ENCODE data around the gene SIRT4.

Gene SIRT4

DNA sequence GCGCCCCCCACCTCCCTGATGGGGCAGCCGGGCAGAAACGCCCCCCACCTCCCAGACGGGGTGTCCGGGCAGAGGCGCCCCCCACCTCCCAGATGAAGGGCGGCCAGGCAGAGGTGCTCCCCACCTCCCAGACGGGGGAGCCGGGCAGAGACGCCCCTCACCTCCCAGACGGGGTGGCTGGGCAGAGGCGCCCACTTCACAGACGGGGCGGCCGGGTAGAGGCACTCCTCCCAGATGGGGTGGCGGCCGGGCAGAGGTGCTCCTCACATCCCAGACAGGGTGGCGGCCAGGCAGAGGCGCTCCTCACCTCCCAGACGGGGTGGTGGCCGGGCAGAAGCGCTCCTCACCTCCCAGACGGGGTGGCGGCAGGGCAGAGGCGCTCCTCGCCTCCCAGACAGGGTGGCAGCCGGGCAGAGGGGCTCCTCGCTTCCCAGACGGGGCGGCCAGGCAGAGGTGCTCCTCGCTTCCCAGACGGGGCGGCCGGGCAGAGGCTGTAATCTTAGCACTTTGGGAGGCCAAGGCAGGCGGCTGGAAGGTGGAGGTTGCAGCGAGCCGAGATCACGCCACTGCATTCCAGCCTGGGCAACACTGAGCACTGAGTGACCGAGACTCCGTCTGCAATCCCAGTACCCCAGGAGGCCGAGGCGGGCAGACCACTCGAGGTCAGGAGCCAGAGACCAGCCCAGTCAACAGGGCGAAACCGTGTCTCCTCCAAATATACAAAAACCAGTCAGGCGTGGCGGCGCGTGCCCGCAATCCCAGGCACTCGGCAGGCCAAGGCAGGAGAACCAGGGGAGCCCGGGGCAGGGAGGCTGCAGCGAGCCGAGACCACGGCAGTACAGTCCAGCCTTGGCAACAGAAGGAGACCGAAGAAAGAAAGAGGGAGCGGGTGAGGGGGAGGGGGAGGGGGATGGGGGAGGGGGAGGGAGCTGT lies 23.7 kb upstream of the SIRT4 start:
- DNase-seq = no peak

DNA sequence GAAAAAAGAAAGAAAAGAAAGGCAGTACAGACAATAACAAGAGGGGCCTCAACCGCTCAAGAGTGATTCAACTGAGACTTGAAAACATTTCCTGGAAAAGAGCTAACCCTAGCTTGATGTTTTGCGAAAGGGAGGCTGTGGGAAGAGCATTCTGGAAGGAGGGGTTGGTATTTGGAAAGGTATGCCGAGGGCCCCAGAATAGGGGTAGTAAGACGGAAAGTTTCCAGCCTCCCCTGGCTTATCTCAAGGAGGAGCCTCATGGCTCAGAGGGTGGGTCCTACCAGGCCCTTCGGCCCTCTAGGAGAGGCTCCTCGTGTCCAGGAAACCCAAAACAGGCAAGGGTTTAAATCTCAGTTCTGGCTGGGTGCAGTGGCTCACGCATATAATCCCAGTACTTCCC lies 18.8 kb upstream of the SIRT4 start:
- DNase-seq = no peak

DNA sequence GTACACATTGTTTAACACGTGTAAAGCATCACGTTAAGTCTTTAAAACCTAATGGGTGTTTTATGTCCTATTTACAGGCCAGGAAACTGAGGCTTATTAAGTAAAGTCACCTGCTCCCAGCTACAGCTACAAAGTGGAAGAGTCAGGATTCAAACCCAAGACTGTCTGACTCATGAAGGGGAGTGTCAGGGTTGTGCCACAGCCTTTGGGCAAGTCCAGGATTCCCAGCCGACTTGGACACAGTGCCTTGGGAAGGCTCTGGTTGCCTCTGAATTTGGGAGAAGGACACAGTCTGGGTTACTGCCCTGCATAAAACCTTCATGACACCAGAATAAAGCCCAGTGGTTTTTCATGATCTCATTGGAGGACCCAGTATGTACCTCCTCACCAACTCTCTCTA lies 17.7 kb upstream of the SIRT4 start:
- no peak for DNase-seq

DNA sequence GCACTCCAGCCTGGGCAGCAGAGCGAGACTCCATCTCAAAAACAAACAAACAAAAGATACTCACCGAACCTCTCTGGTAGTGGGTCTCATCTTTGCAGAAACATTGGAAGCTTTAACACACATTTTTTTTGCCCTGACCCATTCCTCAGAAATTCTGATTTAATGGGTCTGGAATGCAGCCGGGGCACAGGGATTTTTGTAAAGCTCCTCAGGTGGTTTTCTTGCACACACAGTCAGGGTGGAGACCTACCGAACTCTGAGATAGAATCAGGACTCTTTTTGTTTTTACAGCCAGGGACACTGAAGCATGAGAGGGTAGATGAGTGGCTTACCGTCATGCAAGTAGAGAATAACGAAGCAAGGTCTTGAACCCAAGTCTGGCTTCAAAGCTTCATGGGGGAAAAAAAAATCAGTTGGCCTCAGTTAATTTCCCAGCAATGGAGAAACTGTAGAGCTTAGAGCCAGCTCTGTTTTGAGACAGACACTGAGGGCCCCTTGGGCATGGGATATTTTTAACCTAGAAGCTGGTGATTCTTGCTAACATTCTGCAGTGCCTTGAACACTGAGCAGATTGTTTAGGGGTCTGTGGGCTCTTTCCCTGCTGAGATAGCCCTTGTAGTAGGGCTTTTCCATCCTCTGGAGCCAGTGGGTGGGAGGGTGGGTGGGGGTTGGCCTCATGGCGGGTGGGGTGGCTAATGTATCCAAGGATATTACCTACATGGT lies 15.2 kb upstream of the SIRT4 start:
- DNase-seq = no peak

DNA sequence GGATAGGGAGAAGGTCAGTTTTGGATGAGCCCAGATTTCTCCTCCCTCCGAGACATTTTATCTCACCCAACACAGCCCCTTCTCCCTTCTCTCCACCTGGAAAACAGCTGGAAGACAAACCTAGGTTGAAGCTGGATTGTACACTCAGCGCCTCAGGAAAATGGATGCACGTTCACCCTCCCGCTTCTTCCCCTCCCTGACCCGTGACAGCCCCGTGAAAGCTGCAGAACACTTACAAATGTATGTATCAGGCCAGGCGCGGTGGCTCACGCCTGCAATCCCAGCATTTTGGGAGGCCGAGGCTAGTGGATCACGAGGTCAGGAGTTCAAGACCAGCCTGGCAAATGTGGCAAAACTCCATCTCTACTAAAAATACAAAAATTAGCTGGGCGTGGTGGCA lies 14.6 kb upstream of the SIRT4 start:
- no peak for DNase-seq

DNA sequence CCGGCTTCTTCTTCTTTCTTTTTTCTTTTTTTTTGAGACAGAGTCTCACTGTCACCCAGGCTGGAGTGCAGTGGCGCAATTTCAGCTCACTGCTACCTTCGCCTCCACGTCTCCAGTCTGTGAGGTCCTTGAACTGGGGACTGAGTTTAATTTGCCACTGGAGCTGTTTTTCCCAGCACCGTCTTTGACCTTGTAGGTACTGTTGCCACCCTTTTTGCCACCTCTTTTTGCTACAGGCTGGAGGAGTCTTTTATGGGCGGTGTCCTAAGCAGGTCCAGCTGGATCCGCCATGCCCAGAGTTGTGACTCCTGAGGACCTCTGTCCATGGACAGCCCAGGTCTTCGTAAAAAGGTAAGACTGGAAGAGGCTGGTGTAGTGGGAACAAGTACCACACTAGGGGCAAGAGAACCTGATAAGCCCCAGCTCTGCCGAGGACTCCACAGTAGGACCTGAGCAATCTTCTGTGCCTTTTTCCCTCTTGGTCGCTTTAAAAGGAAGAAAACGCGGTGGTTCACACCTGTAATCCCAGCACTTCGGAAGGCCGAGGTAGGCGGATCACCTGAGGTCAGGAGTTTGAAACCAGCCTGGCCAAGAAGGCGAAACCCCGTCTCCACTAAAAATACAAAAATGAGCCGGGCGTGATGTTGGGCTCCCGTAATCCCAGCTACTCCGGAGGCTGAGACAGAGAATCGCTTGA lies 11.4 kb upstream of the SIRT4 start:
- peak in 7 of 56 donors; percentile 9 to 47 (median 25) for DNase-seq

DNA sequence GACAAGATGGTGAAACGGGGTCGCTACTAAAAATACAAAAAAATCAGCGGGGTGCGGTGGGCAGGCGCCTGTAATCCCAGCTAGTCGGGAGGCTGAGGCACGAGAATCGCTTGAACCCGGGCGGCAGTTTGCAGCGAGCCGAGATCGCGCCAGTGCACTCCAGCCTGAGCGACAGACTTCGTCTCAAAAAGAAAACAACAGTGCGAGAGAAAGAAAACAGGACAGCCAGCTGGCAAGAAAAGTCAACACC lies 9.8 kb upstream of the SIRT4 start:
- DNase-seq = peak in 1 of 56 donors; percentile 69

DNA sequence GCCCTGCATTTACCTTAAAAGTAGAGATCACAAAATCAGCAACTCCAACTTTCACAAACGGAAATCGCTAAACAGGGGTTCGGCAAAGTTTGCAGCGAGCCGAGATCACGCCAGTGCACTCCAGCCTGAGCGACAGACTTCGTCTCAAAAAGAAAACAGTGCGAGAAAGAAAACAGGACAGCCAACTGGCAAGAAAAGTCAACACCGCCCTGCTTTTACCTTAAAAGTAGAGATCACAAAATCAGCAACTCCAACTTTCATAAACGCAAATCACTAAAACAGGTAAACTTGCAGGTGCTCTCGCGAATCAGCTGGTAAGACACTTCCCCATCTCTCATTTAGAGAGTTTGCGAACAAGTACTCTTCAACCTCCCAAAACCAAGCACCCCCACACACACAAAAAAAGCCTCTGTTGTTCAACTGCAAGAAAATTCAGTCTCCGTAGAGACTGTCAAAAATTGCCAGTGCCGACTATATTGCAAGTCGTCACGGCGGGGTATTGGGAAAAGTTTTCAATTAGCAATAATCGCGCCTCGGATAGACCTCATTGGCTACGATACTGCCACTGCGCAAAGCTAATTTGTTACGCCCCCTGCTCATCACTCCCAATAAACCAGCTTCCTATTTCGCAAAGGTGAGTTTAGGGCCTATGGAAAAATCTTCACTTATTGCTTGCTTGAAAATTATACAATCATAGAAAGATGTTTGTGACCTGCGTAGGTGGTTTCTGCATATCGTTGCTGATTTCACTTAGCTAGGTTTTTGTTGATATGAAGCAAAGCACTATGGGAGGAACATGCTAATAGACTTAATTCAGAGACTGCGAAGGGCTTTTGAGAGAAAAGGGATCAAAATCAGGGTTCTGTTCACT lies 9.2 kb upstream of the SIRT4 start, which contains the start of gene RNU4-1:
RNU4-1 (minus strand) TSS at position 577 of the 871 bp plus-strand sequence.
- peak in 54 of 56 donors; percentile 16 to 89 (median 66) for DNase-seq

DNA sequence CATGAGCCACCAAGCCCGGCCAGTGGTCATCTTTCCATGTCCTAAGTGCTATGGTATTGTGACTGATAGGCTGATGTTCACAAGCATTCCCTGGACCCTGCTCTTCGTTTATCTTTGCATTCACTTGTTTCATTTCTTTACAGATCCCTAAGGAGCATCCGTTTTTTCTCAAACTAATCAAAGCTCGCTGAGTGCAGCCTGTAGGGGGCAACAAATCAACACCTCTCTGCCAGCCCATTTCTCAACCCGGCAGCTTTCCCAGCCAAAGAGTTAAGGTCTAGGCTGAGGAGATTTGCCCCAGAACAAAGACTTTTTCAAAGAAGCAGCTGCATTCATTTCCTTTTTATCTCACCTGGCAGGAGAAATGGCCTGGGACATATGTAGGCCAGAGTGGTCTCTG lies 12.1 kb downstream of the SIRT4 start:
- DNase-seq = no peak

DNA sequence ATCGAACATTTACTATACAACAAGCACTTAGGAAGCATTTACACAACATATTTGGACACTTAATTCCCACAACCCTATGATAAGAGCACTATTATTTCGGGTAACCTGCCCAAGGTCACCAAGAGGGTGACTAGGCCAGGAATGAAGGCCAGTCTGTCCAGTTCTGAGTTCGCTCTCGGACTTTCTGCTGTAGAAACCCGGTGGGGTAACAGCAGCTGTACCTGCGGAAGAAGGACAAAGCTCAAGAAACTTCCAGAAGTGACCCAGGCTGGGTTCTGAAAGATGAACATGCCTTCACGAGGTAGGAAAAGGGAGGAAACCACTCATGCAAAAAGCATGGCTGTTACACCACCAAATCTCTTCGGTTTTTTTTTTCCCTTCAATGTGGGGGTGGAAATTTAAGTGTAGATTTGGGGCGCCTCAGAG lies 14.7 kb downstream of the SIRT4 start:
- peak in 2 of 56 donors; percentile 10 to 38 for DNase-seq

DNA sequence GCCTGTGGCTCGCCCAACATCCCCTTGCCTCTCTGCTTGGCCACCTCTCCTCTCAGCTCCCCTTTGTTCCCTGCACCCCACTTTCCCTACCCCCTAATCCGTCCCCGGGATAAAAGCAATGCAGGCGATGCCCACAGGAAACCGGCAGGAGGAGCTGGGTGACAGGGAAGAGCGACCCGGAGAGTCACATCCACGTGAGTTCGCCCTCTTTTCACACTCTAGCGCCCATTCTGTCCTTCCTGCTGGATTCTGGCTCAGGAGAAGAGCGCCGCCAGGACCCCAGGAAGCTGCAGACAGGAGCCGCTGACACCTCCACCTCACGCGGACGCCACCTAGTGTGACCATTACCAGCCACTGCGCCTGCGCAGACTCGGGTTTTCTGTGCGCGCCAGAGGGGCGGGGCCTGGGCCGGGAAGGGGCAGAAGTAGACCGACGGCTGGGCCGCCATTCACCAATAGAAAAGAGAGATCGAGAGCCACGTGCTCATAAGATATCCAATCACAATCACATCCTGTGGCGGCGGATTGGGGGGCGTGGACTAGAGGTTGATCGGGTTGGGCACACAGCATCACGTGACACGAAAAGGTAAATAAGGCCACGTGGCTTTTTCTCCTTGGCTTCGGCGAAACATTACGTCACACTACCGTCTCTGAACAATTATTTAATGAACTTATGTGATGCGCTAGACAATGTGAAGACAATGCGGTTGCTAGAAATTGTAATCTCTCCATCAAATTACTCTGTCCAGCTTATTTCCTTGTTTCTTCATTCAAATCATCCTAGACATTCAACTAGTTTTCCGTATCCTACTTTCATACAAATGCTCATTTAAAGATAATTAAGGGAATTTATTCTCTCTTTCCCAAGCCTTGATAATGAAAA lies 15.3 kb downstream of the SIRT4 start:
- DNase-seq = peak; percentile 81 to 100 (median 99)

DNA sequence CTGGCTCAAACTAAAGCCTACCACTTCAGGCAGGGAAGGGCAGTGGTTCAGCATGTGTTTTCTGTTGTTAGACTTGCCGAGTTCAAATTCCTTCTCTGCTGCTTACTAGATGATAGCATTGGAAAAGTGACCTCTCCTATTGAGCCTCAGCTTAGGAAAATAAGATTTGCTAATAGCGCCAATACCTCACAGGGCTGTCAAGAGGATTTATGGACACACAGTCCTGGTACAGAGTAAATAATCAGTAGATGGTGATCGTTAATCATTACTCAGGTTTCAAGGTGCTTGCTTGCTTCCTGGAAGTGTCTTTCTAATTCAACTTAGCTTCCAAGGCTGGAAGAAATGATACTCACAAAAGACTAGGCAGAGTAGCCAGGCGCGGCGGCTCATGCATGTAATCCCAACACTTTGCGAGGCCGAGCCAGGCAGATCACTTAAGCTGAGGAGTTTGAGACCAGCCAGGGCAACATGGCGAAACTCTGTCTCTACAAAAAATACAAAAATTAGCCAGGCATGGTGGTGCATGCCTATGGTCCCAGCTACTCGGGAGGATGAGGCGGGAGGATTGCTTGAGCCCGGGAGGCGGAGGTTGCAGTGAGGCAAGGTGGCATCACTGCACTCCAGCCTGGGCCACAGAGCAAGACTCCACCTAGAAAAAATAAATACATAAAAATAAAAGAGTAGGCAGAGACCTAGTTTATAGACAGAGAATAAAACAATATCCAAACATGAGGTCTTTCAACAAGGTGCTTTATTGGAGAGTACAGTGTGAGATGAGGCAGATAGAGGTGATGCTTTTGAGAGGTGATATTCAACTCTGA lies 19.5 kb downstream of the SIRT4 start:
- DNase-seq = no peak

DNA sequence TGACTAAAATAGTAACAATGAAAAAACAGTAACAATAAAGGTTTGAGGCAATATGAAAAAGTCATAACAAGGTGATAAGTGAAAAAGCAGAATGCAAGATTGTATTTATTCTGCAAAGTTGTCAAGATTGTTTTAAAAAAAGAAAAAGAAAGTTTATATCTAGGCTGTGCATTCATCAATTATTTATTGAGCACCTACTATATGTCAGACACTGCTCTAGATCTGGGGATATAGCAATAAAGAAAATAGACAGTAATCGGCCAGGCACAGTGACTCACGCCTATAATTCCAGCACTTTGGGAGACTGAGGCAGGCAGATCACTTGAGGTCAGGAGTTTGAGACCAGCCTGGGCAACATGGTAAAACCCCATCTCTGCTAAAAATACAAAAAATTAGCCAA lies 21.7 kb downstream of the SIRT4 start:
- no peak for DNase-seq

DNA sequence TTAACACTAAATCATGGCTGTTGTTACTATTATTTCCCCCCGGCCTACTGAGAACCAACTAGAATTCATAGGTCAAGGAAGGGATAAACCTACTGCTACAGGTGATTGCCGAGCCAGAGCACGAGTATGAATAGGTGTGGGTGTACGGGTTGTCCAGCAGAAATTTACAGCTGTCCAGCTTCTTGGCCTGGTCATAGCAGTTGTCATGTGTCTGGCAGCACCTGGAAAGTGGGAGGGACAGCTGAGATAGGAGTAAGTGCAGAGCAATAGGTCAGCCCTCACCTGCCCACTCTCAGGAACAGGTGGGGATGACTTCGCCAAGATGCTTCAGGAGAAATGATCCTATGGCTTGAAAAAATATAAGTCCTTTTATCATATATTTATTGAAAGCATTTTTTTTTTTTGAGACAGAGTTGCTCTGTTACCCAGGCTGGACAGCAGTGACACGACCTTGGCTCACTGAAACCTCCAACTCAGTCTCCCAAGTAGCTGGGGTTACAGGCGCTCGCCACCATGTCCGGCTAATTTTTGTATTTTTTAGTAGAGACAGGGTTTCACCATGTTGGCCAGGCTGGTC lies 22.8 kb downstream of the SIRT4 start:
- no peak for DNase-seq

DNA sequence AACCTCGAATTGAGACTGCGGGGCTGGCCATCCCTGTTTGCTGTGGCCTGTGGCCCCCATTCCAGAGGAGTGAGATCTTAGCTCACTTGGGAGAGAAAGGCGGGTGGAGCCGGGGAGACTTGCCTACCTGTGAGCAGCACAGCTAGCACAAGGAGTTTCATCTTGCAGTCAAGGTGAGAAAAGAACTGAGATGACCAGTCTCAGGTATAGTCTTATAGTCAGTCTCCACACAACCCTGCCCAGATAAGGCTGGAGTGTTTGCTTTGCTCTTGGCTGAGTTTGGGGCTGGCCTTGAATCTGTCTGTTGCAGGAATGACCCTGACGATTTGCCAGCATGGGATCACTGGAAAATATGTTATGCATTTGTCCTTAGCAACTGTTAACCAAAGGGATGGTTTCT lies 25.5 kb downstream of the SIRT4 start, which contains the start of gene PLA2G1B:
PLA2G1B (minus strand) TSS at position 187 of the 400 bp plus-strand sequence; CDS start at position 161, 26 bp downstream.
- no peak for DNase-seq

DNA sequence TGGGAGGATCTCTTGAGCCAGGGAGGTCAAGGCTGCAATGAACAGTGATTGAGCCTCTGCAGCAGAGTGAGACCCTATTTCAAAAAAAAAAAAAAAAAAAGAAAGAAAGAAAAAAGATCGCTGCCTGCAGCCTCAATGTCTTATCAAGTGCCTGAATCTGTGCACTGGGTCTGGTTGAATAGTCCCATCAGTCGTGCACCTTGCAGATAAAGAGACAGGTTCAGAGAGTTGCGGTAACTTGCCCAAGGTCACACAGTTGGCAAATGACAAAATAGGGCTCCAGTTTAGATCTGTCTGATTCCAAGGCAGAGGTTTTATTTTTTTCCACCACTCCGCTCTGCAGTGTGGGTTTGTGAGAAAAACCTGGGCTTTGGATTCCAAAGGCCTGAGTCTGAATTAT lies 26.1 kb downstream of the SIRT4 start:
- DNase-seq = no peak

DNA sequence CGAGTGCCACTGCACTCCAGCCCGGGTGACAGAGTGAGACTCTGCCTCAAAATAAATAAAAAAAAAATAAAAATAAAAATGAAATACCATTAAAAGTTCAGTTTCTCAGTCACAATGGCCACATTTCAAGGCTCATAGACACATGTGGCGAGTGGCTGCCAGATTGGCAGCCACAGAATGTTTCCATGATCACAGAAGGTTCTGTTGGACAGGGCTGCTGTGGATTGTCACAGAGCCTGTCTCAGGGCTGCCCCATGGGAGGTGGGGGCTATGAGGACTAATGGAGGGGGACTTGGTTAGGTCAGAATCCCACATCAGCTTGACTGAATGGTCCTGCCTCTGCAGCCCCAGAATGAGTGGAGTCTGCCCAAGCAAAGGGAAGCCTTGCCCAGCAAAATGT lies 29.3 kb downstream of the SIRT4 start:
- DNase-seq = no peak

DNA sequence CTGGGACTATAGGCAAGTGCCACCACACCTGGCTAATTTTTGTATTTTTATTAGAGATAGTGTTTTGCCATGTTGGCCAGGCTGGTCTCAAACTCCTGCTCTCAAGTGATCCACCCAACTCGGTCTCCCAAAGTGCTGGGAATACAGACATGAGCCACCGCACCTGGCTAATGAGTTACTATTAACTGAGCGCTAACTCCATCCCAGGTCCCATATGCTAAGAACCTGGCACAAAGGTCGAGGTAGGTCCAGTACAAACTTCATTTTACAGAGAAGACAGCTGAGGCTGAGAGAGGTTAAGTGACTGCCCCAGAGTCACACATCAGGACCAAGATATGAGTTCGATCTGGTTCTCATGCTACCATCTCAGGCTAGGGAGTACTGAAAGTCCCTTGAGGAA lies 29.9 kb downstream of the SIRT4 start:
- DNase-seq = no peak

DNA sequence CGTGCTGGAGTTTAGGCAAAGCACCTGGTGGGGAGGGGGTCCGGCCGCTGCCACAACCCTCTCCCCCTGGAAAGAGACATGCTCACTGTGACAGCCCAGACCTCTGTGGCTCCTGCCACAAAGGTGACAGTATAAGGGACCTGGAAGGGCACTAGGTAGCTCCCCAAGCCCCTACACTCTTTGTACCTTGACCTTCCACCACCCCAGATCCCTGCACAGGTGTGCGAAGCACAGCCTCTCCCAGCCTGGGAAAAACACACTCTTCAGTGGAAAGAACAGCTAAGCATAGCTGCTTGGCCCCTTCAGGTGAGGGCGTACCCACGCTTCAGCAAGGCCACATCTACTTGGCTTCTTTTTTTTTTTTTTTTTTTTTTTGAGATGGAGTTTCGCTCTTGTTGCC lies 30.4 kb downstream of the SIRT4 start:
- DNase-seq = no peak
